ENCODE data around the gene TLCD3B. TPM values are rescaled to one million over a fixed set of nuclear protein-coding genes. Genes with fewer than 3 reads are reported as not detected.
A peak's percentile ranks its signal among the peaks of the same experiment; 100 is the strongest.
"Not testable (repeated sequence)": the region's sequence is repeated elsewhere in the genome, so short reads cannot be mapped to it uniquely, and the experiment has no call there.

Gene TLCD3B
- total RNA-seq, 1 experiment from 2014 or later: 0.07 TPM

DNA sequence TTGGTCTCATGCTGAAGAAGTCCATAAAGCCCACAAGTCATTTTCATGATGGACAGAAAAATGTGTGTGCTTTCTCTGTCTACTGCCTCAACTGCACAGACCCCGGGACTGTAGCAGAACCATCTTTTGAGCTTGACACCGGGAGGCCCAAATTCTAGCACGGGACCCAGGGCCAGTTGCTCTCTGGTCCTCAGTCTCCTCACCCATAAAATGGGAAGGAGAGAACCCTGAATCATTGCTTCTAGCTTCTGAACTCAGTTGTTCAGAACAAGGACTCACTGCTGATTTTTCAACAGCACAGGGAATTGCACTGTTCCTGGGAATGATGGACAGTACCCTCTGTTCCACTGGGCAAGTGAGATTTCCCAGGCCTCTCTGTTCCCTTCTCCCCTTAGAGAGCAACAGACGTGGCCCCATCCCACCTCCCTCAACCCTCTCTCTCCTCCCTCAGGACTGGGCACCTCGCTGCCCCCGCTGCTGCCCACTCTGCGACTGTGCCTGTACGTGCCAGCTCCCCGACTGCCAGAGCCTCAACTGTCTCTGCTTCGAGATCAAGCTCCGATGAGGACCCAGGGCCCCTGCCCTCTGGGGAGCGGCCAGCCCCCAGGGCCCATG, 32.3 kb upstream of the TLCD3B start:
- DNase-seq (ENCODE audit: extremely low read depth, low read depth): no peak

DNA sequence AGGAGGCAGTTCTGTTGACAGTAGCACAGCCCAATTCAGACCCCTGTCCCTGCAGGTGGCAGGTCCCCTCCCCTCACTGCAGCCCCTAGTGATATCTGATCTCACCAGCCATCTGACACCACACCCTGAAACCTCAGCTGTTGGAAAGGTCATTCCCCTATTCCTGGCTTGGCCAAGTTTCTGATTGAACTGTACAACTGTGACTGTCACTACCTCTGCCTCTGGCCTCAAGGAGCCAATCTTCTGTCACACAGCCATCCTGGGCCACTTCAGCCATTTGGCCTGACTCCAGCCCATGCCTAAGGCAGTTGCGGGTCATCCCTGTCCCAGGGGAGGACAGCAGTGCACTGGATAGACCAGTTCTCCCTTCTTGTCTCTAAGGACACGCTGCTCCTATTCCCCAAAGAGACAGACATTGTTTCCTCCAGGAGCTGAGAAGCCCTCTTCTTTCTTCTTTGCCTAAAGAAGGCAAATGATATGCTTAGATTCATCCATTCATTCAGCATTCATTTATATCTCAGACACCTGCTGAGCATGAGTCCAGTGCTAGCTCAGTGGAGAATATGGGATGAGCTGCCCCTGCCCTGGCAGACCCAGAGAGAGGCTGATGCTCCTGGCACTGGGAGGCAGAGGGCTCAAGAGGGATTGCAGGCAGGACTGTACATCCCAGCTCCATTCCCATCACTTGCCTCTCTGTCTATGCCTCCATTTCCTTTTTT, 29.9 kb upstream of the TLCD3B start:
- no peak for DNase-seq (ENCODE audit: extremely low read depth, low read depth)

DNA sequence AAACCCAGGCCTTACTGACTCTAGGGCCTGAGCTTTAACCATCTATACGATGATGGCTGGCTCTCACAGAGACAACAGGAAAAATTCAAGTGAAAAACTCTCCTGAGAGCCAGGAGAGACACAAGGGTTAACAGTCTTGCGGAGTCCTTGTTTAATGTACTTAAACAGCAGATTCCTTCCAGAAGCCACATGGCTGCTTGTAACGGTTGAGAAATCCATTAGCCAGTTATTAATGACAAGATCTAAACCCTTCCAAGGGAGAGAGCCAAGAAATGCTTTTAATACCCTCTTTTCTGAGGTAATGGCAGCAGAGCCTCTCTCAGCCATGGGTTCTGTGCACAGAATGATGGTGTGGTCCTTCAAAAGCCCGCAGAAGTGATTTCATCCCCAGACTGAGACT, 29.3 kb upstream of the TLCD3B start:
- DNase-seq (ENCODE audit: extremely low read depth, low read depth): no peak

DNA sequence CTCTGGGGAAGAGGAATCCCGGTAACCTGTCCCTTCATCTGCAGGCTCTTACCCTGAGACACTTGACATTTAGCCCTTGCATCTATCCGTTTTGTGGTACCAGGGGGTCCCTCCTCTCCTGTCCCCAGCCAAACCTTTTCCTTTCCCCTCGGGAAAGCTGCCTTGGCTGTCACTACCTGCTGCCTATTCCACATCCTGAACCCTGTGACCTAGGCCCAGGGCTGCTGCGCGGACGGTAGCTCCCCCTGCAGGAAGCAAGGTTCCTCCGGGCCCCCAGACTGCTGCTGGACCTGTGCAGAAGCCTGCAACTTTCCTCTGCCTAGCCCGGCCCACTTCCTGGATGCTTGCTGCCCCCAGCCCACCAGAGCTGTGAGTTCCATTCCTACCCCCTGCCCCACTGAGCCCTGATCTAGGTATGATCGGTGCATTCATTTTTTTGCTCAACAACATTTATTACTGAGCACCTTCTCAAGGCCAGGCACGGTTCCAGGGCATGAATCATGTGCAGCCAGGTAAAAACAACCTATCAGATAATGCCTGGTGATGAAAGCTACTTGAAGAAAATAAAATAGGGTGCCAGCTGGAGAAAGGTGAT, 24.0 kb upstream of the TLCD3B start:
- no peak for DNase-seq (ENCODE audit: extremely low read depth, low read depth)

GRCh38 chr16:30054451-30054850, 23.4 kb upstream of the TLCD3B start:
- no peak for DNase-seq (ENCODE audit: extremely low read depth, low read depth)

DNA sequence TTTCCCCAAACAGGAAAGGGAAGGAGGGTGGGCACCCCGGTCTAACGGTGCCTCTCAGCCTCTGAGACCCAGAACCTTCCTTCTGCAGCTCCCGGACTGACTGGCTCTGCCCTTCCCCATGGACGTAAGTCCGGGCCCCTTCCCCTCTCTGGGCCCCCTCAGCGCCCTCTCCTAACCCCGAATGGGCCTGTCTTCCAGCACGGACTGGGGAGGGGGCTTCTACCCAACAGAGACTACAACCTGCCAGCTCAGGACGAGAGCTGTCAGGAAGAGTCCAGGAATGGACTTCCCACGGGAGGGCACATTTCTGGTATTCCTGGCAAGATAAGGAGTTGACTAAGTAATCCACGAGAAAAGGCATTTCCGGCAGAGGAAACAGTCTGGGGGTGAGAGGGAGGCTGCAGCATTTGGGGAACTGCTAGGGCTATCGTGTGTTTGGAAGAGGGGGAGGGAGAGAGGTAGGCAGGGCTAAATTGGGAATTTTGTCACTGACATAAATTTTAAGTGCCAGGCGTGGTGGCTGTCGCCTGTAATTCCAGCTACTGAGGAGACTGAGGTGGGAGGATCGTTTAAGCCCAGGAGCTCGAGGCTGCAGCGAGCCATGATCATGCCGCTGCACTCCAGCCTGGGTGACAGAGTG, 22.4 kb upstream of the TLCD3B start:
- no peak for DNase-seq (ENCODE audit: extremely low read depth, low read depth)

GRCh38 chr16:30052671-30053372, 21.8 kb upstream of the TLCD3B start:
- DNase-seq (ENCODE audit: extremely low read depth, low read depth): peak; percentile 84

- DNase-seq (ENCODE audit: extremely low read depth, low read depth): no peak
Measured at GRCh38 chr16:30051518-30051917, 20.4 kb upstream of the TLCD3B start.

DNA sequence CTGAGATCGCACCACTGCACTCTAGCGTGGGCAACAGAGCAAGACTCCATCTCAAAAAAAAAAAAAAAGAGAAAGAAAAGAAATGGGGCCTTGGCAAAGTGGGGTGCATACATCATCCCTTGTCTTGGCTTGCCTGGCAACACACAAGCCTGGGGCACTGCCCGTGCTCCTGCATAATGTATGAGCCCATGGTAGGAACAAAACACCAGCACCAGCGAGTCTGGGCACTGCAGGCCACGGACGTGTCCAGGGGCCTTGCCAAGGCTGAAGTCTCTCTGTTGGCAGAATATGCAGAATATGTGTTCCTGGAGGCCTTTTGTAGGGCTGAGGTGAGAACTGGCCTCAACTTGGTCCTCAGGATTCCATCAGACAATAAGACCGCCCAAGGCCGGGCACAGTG, 18.8 kb upstream of the TLCD3B start:
- DNase-seq (ENCODE audit: extremely low read depth, low read depth): no peak

DNA sequence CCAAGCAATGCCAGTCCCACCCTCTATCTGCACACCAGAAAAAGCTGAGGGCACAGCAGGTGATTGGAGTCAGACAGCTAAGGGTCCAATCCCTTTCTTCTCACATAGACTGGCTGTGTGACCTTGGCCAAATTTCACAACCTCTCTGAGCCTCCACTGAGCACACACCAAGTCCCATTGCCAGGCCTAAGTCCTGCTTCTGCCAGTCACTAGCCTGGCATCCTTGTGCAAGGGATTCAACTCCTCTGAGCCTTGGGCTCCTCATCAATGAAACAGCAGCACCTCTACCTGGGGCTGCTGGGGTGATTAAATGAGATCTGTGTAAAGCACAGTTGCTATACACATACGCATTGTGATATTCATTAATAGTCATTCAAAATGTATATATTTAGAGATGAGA, 15.5 kb upstream of the TLCD3B start:
- DNase-seq (ENCODE audit: extremely low read depth, low read depth): no peak

- no peak for DNase-seq (ENCODE audit: extremely low read depth, low read depth)
Measured at GRCh38 chr16:30046178-30046577, 15.1 kb upstream of the TLCD3B start.

GRCh38 chr16:30041841-30042240, 10.8 kb upstream of the TLCD3B start:
- DNase-seq (ENCODE audit: extremely low read depth, low read depth): no peak

DNA sequence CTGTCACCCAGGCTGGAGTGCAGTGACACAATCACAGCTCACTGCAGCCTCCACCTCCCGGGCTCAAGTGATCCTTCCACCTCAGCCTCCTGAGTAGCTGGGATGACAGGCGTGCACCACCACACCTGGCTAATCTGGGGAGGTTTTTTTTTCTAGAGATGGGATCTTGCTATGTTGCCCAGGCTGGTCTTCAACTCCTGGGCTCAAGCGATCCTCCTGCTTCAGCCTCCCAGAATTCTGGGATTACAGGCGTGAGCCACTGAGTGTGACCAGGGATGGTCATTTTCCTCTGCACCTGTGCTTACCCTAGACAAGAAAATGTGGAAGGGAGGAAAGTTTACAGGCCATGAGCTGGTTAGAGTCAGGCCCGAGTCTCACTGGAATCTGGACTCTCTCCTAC, 9.6 kb upstream of the TLCD3B start:
- DNase-seq (ENCODE audit: extremely low read depth, low read depth): not testable (repeated sequence)

GRCh38 chr16:30040221-30040620, 9.2 kb upstream of the TLCD3B start:
- DNase-seq (ENCODE audit: extremely low read depth, low read depth): no peak

DNA sequence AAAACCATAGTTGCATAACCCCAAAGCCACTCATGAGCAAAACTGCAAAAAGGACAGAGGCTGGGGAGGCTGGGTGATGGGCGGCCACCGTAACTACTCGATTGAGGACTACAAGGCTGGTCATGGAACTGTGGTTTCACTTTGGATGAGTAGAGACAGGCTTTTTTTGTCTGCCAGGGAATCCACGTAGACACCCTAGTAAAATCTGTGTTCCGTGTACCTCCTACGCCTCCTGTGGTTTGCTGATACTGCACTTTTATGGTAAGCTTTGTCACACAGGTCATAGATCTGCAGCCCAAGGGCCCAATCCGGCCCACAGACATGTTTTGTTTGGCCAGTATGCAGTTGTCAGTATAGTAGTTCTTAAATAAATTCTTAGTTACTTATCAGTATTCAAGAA, 2.2 kb upstream of the TLCD3B start:
- no peak for DNase-seq (ENCODE audit: extremely low read depth, low read depth)

DNA sequence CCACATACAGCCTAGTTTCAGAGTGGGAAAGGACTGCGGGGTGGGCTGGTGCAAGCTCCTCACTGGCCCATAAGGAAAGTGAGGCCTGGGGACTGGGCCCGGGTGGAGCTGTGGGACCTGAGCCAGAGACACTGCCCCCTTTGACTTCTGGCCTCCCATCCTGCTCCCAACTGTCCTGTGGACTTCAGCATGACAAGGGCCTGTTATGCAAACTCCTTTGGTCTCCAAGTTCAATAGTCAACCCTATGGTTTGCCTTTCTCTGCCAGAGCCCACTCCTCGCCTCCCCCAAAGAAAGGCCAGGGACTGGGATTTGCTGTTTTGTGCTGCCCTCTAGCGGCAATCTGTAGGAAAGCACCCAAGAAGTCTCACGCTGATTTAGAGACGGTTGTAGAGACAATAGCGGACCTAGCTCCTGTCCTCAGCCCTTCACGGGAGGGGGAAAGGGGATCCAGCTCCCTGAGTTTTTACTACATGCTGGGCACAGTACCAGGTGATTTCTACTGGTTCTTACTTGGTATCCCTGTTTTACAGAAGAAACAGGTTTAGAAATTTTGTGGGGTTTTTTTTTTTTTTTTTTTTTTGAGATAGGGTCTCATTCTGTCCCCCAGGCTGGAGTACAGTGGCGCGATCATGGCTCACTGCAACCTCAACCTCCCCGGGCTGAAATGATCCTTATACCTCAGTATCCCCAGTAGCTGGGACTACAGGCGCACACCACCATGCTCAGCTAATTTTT, 1.2 kb upstream of the TLCD3B start:
- DNase-seq (ENCODE audit: extremely low read depth, low read depth): peak; percentile 65

DNA sequence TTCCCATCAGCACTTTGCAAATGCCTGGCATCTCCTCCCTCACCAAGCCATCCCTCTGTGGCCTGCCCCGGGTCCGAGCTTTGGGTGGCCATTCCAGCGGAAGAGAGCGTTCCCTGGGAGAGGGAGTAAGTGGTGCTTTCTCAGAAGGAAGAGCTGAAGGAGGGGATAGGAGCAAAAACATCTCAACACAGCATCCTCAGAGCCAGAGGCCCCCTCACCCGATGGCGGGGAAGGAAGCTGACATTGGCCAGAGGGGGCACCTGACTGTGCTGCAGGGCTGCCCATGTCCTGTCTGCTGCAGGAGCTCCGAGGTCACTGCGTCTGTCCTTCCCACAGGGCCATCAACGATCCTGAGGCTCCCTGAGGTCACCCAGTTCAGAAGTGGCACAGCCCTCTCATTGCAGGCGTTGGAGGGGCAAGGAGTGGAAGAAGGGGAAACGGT, 427 bp upstream of the TLCD3B start:
- no peak for DNase-seq (ENCODE audit: extremely low read depth, low read depth)

GRCh38 chr16:30030011-30030685, 923 bp downstream of the TLCD3B start:
- no peak for DNase-seq (ENCODE audit: extremely low read depth, low read depth)

DNA sequence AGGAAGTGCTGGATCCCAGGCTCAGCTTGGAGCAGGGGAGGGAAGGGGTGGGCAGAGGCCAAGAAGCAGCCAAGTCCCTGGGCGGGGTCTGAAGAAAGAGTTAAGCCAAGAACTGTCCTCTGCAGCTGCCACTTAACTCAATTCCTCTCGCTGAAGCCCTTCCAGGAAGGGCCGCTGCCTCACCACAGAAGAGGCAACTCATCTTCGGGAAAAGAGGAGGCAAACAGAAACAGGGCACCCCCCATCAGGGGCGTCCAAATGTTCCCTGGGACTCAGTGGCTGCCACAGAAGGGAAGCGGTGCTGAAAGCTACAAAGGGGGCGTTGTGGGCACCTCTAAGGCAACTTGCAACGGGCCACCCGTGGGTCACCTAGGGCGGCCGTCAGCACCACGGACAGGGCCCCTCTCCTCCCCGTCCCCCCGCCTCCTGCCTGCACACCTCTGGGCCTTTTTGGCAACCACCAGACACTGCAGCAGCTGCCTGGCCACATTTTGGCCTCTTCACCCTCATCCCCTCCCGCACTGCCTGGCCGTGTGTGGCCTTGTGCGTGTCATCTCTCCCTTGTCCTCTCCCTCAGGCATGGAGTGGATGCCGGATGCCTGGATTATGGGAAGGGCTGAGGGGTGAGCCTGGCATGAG, 2.5 kb downstream of the TLCD3B start:
- no peak for DNase-seq (ENCODE audit: extremely low read depth, low read depth)
